Measurements from ENCODE around the gene TRABD2B. TPM values are rescaled to one million over a fixed set of nuclear protein-coding genes. Genes with fewer than 3 reads are reported as not detected.

The TRABD2B gene
- total RNA-seq, 1 experiment from 2014 or later = 10.3 TPM

DNA sequence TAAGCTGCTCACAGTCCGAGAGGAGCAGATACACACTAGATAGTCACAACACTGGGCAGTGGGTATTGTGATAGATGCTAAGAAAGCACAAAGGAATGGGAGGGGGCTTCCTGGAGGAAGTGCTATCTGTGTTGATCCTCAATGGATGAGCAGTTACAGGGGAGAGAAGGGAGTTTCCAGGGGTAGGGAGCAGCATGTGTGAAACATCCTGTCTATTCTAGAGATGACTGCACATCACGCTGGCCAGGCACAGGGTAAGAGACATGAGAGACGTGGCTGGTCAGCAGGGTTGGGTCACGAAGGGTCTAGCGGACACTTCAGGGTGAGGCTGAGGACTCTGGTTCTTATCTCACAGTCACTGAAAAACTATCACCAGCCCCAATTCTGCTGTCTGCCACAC lies 235.2 kb downstream of the TRABD2B start:
- no peak for ATAC-seq

DNA sequence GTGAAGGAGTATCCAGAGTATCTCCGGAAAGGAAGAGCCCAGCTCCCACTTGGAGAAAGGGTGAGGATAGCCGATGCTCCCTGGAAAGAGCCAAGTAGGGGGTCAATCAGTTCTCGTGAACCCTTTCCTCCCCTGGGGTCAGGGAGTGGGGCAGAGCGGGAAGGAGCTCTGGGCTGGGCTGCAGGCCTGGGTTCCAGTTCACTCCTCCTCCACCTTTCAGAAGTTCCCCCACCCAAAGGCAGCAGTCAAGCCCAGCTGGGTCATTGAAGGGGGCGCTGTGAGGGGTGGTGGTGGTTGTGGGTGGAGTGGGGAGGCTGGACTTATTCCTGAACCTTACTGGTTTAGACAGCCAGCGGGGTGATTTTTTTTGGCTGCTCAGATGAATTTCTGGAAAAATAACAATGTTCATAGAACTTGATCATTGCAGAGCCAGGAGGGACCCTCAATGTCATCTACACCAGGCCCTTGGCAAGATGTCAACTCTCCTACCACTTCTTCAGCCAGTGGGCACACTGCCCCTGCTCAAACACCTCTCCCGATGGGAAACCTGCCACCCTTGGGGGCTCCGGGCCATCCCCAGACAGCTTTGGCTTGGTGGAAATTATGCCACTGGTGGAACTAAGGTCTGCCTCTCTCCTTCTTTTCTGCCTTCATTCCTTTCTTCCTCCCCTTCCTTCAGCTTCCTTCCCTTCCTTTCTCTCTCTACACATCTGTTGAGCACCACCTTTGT lies 235.8 kb downstream of the TRABD2B start:
- no peaks in the 10 kb centered on the region for H3K4me1 Mint-ChIP-seq
- CTCF ChIA-PET = interaction anchor here (1.2 to 1.5 kb wide), 3 partner anchors 324 to 332 kb away, joined by 3 to 4 read pairs (median 3); no protein-coding TSS in a partner anchor
- no peaks in the 10 kb centered on the region for H3K36me3 Mint-ChIP-seq
- H3K27me3 Mint-ChIP-seq (ENCODE audit: low read depth) = peaks cover 19% of the 10 kb centered on the region
- H3K9me3 Mint-ChIP-seq = no peaks in the 10 kb centered on the region
- H3K4me3 Mint-ChIP-seq = no peak overlapping the region
- DNase-seq (ENCODE audit: low spot score) (no peak), ATAC-seq (no peak)
- no peak overlapping the region for H3K27ac Mint-ChIP-seq
- POLR2A ChIA-PET = no interaction called here
- TF ChIP-seq, protein P1, sequence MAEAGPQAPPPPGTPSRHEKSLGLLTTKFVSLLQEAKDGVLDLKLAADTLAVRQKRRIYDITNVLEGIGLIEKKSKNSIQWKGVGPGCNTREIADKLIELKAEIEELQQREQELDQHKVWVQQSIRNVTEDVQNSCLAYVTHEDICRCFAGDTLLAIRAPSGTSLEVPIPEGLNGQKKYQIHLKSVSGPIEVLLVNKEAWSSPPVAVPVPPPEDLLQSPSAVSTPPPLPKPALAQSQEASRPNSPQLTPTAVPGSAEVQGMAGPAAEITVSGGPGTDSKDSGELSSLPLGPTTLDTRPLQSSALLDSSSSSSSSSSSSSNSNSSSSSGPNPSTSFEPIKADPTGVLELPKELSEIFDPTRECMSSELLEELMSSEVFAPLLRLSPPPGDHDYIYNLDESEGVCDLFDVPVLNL (CRISPR knock-in tag; IDR thresholded peaks at IDR 0.05; ENCODE audit: borderline replicate concordance, low read depth) = no peak
- no peak for TF ChIP-seq NR2C2 (CRISPR knock-in tag; IDR thresholded peaks at IDR 0.05)
- no peak for TF ChIP-seq MXD4 (CRISPR knock-in tag; IDR thresholded peaks at IDR 0.05; ENCODE audit: borderline replicate concordance)
- TF ChIP-seq, protein P2, sequence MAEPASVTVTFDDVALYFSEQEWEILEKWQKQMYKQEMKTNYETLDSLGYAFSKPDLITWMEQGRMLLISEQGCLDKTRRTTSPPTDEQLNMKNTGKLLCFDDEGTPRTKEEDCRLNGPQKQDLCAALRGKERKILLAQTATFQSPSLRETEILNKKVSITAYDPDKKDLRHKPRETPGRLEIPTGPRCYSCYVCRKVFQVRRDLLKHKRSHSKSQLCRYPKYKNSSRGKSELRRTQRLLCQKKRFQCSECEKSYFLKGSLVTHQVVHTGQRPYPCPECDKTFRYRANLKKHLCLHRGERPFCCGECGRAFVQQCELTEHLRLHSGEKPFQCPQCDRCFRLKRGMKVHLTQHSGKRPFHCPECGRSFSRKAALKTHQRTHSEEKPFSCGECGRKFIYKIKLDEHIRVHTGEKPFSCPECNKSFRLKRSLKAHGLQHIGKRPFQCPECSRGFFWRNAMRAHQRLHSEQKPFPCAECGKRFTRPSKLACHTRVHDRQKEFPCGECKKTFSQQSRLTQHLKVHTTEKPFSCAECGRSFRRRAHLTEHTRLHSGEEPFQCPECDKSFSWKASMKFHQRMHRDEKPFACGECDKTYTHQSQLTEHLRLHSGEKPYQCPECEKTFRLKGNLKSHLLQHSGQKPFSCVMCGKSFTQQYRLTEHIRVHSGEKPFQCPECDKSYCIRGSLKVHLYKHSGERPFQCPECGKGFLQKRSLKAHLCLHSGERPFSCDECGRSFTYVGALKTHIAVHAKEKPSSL (CRISPR knock-in tag; conservative IDR thresholded peaks at IDR 0.05) = no peak
- TF ChIP-seq, protein P3, sequence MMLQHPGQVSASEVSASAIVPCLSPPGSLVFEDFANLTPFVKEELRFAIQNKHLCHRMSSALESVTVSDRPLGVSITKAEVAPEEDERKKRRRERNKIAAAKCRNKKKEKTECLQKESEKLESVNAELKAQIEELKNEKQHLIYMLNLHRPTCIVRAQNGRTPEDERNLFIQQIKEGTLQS (CRISPR knock-in tag; conservative IDR thresholded peaks at IDR 0.05) = no peak
- no peak for TF ChIP-seq SP1 (CRISPR knock-in tag; conservative IDR thresholded peaks at IDR 0.05)
- TF ChIP-seq, protein P4, sequence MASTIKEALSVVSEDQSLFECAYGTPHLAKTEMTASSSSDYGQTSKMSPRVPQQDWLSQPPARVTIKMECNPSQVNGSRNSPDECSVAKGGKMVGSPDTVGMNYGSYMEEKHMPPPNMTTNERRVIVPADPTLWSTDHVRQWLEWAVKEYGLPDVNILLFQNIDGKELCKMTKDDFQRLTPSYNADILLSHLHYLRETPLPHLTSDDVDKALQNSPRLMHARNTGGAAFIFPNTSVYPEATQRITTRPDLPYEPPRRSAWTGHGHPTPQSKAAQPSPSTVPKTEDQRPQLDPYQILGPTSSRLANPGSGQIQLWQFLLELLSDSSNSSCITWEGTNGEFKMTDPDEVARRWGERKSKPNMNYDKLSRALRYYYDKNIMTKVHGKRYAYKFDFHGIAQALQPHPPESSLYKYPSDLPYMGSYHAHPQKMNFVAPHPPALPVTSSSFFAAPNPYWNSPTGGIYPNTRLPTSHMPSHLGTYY (CRISPR knock-in tag; IDR thresholded peaks at IDR 0.05) = no peak
- TF ChIP-seq NFYB (CRISPR knock-in tag; conservative IDR thresholded peaks at IDR 0.05; ENCODE audit: low read depth) = no peak
- no peak for TF ChIP-seq FOXP1 (CRISPR knock-in tag; IDR thresholded peaks at IDR 0.05; ENCODE audit: borderline replicate concordance)
- TF ChIP-seq, protein P5, sequence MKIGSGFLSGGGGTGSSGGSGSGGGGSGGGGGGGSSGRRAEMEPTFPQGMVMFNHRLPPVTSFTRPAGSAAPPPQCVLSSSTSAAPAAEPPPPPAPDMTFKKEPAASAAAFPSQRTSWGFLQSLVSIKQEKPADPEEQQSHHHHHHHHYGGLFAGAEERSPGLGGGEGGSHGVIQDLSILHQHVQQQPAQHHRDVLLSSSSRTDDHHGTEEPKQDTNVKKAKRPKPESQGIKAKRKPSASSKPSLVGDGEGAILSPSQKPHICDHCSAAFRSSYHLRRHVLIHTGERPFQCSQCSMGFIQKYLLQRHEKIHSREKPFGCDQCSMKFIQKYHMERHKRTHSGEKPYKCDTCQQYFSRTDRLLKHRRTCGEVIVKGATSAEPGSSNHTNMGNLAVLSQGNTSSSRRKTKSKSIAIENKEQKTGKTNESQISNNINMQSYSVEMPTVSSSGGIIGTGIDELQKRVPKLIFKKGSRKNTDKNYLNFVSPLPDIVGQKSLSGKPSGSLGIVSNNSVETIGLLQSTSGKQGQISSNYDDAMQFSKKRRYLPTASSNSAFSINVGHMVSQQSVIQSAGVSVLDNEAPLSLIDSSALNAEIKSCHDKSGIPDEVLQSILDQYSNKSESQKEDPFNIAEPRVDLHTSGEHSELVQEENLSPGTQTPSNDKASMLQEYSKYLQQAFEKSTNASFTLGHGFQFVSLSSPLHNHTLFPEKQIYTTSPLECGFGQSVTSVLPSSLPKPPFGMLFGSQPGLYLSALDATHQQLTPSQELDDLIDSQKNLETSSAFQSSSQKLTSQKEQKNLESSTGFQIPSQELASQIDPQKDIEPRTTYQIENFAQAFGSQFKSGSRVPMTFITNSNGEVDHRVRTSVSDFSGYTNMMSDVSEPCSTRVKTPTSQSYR (CRISPR knock-in tag; IDR thresholded peaks at IDR 0.05) = no peak
- TF ChIP-seq PRRX2 (CRISPR knock-in tag; IDR thresholded peaks at IDR 0.05) = no peak
- no peak for TF ChIP-seq FOXJ3 (CRISPR knock-in tag; IDR thresholded peaks at IDR 0.05; ENCODE audit: borderline replicate concordance)
- TF ChIP-seq SOX15 (CRISPR knock-in tag; IDR thresholded peaks at IDR 0.05) = no peak
- TF ChIP-seq, protein P6, sequence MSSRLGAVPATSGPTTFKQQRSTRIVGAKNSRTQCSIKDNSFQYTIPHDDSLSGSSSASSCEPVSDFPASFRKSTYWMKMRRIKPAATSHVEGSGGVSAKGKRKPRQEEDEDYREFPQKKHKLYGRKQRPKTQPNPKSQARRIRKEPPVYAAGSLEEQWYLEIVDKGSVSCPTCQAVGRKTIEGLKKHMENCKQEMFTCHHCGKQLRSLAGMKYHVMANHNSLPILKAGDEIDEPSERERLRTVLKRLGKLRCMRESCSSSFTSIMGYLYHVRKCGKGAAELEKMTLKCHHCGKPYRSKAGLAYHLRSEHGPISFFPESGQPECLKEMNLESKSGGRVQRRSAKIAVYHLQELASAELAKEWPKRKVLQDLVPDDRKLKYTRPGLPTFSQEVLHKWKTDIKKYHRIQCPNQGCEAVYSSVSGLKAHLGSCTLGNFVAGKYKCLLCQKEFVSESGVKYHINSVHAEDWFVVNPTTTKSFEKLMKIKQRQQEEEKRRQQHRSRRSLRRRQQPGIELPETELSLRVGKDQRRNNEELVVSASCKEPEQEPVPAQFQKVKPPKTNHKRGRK (CRISPR knock-in tag; IDR thresholded peaks at IDR 0.05; ENCODE audit: borderline replicate concordance) = no peak
- no peak for TF ChIP-seq ZNF671 (CRISPR knock-in tag; IDR thresholded peaks at IDR 0.05)
- TF ChIP-seq, protein P7, sequence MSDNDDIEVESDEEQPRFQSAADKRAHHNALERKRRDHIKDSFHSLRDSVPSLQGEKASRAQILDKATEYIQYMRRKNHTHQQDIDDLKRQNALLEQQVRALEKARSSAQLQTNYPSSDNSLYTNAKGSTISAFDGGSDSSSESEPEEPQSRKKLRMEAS (CRISPR knock-in tag; IDR thresholded peaks at IDR 0.05) = no peak
- TF ChIP-seq, protein P8, sequence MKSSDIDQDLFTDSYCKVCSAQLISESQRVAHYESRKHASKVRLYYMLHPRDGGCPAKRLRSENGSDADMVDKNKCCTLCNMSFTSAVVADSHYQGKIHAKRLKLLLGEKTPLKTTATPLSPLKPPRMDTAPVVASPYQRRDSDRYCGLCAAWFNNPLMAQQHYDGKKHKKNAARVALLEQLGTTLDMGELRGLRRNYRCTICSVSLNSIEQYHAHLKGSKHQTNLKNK (CRISPR knock-in tag; IDR thresholded peaks at IDR 0.05) = no peak
- TF ChIP-seq ETV6 (CRISPR knock-in tag; IDR thresholded peaks at IDR 0.05) = no peak

More for the DNA sequence above, 235.2 kb downstream of the TRABD2B start:
- Mint-ChIP-seq H3K27me3 (ENCODE audit: low read depth) (peaks cover 15% of the 10 kb centered on the region), H3K9me3 (no peaks in the 10 kb centered on the region), H3K36me3 (no peaks in the 10 kb centered on the region), H3K27ac (no peak overlapping the region), H3K4me3 (no peak overlapping the region), H3K4me1 (no peaks in the 10 kb centered on the region)
- no peak for DNase-seq (ENCODE audit: low spot score)
- POLR2A ChIA-PET = no interaction called here
- CTCF ChIA-PET = no interaction called here
- TF ChIP-seq RELA (CRISPR knock-in tag; IDR thresholded peaks at IDR 0.05; ENCODE audit: borderline replicate concordance) = no peak
- no peak for TF ChIP-seq NR2C2 (CRISPR knock-in tag; IDR thresholded peaks at IDR 0.05)
- TF ChIP-seq, protein P1 (CRISPR knock-in tag; IDR thresholded peaks at IDR 0.05; ENCODE audit: borderline replicate concordance, low read depth) = no peak
- no peak for TF ChIP-seq GRHL2 (CRISPR knock-in tag; IDR thresholded peaks at IDR 0.05; ENCODE audit: insufficient replicate concordance, severe bottlenecking)
- no peak for TF ChIP-seq NFE2L1 (CRISPR knock-in tag; IDR thresholded peaks at IDR 0.05)
- TF ChIP-seq CREM (CRISPR knock-in tag; IDR thresholded peaks at IDR 0.05) = no peak
- TF ChIP-seq MXD4 (CRISPR knock-in tag; IDR thresholded peaks at IDR 0.05; ENCODE audit: borderline replicate concordance) = no peak

Measured in WTC11 (cell line).